Pancreas (tissue), 10 donors: ENCODE data around the gene BRD7. TPM values are rescaled to one million over a fixed set of nuclear protein-coding genes. Genes with fewer than 3 reads are reported as not detected.

ENCODE experiments used
- ATAC-seq, 4 donors: fragments of 200-7000 bp; cut with Tn5 transposase; one replicate each; pipeline versions ENCODE4 v1.8.0 to v1.9.1; 2020; ENCODE audit warnings: mild to moderate bottlenecking in 4 of 4, moderate library complexity in 4 of 4
- DNase-seq, 6 donors: peaks; one replicate each; pipeline ENCODE4 v3.0.0-alpha.2; 2020
- FAIRE-seq: peaks from 2 replicates; lab custom pipeline; 2012; peaks lifted over from hg19 to GRCh38; lab: Jason Lieb, UNC
- H3K27ac ChIP-seq, 4 donors: fragments of 200-600 bp; sonication (generic); 1 replicate in 3 of 4; 2 replicates in 1 of 4; pipeline versions ENCODE4 v1.5.0 to v1.8.0; 2020
- H3K27me3 ChIP-seq, 4 donors: fragments of 200-600 bp; one replicate each; pipeline ENCODE4 v1.8.0; 2021
- H3K36me3 ChIP-seq, 3 donors: fragments of 200-600 bp; sonication (generic) in 1 of 3; one replicate each; pipeline versions ENCODE4 v1.5.0 to v1.8.0; 2020 to 2021
- H3K4me1 ChIP-seq, 3 donors: fragments of 200-600 bp; one replicate each; pipeline ENCODE4 v1.8.0; 2021
- H3K4me3 ChIP-seq, 4 donors: fragments of 200-600 bp; sonication (generic) in 2 of 4; one replicate each; pipeline versions ENCODE4 v1.5.0 to v1.8.0; 2020 to 2021
- H3K9me3 ChIP-seq, 4 donors: fragments of 200-600 bp; one replicate each; pipeline ENCODE4 v1.8.0; 2021
- WGBS, 2 donors: extraction: QIAGEN DNeasy Blood & Tissue Kit; methylation state at CpG; one replicate each; pipeline ENCODE4 v1.1.7; 2013; 5-methylcytosine and 5-hydroxymethylcytosine counted together
- intact Hi-C, 3 donors: fragments of 100-400 bp; cut with DNase I; formaldehyde crosslinking; loops; one replicate each; pipeline versions ENCODE4 v1.11.1 to v1.14.2; 2022
- polyA plus RNA-seq, 2 donors: library from polyadenylated mRNA; stranded (reverse); fragments of 200-250 nt; gene quantifications; one replicate each; pipeline ENCODE4 v1.2.3, GENCODE V29; 2013
- total RNA-seq, 6 donors: library from RNA; stranded (reverse); fragmentation: NEBNext Ultra II Directional in 4 of 6; extraction: Animal tissue kit (Norgen Biotek cat#: 25700) in 4 of 6; gene quantifications; one replicate each; pipeline versions ENCODE4 v1.2.1 to v1.2.4, GENCODE V29; 2021 to 2023
- TF ChIP-seq, protein P1 (sequence below), 4 donors: fragments of 200-600 bp; sonication (generic) in 3 of 4; IDR thresholded peaks; one replicate each; pipeline versions ENCODE4 v1.5.0 to v1.8.0; 2021; ENCODE audit warnings: antibody characterized with exemption in 4 of 4
- donor health status: healthy with polysubstance abuse.
- donor health status: DM: no; HTN: no; CAD: no; lungs with moderate emphysema.
- donor health status: DM: no; HTN: no; CAD: no.
- donor health status: control.
- donor health status: control.
- donor health status: Bipolar disorder and iron deficiency.
- donor health status: DM: yes; HTN: yes; CAD: no.
- donor health status: DM: no; HTN: no; CAD: no.
- donor health status: DM: no; HTN: no; CAD: no.
- donor health status: DM: yes; HTN: yes; CAD: no.

Gene BRD7
- total and polyA plus RNA-seq, 8 donors: 23.4 to 40.4 (median 32.4) TPM

DNA sequence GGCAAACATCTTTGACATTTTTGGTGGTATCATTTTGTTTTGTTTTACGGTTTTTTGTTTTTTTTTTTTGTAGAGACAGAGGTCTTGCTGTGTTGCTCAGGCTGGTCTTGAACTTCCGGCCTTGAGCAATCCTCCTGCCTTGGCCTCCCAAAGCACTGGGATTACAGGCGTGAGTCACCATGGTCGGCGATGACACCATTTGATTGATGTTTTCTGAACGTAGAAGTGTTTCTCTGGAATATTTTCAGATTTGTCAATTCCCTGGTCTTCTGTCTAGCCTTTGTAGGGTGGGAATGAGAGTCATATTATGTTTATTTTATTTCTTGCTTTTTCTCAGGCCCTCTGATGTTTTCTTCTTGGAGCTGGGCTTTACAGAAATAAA lies 32.2 kb upstream of the BRD7 start:
- WGBS, 2 donors: 91 to 92% methylated on average over 6 of the region's 6 CpGs

GRCh38 chr16:50400312-50400966 lies 31.7 kb upstream of the BRD7 start:
- TF ChIP-seq, protein P1, sequence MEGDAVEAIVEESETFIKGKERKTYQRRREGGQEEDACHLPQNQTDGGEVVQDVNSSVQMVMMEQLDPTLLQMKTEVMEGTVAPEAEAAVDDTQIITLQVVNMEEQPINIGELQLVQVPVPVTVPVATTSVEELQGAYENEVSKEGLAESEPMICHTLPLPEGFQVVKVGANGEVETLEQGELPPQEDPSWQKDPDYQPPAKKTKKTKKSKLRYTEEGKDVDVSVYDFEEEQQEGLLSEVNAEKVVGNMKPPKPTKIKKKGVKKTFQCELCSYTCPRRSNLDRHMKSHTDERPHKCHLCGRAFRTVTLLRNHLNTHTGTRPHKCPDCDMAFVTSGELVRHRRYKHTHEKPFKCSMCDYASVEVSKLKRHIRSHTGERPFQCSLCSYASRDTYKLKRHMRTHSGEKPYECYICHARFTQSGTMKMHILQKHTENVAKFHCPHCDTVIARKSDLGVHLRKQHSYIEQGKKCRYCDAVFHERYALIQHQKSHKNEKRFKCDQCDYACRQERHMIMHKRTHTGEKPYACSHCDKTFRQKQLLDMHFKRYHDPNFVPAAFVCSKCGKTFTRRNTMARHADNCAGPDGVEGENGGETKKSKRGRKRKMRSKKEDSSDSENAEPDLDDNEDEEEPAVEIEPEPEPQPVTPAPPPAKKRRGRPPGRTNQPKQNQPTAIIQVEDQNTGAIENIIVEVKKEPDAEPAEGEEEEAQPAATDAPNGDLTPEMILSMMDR (IDR thresholded peaks at IDR 0.05): no peak
- H3K36me3 ChIP-seq: no peaks in the 10 kb centered on the region
- intact Hi-C loops: no loop called here
- H3K4me3 ChIP-seq: no peak overlapping the region
- no peaks in the 10 kb centered on the region for H3K9me3 ChIP-seq
- H3K27ac ChIP-seq: peak overlapping the region in 2 of 4 donors; percentile 12 to 44
- DNase-seq (peak; percentile 73 to 86 (median 81)), FAIRE-seq (no peak), ATAC-seq (peak; percentile 88 to 96 (median 91))
- H3K4me1 ChIP-seq: peaks cover 0 to 3% (median 0%) of the 10 kb centered on the region in 3 donors
- 56 to 57% methylated on average over 8 of the region's 8 CpGs for WGBS, 2 donors
- no peaks in the 10 kb centered on the region for H3K27me3 ChIP-seq

More for the DNA sequence above, 32.2 kb upstream of the BRD7 start:
- DNase-seq (no peak), FAIRE-seq (no peak), ATAC-seq (no peak)
- intact Hi-C loops: no loop called here
- Histone ChIP-seq H3K36me3 (no peaks in the 10 kb centered on the region), H3K27ac (peak overlapping the region in 1 of 4 donors; percentile 27), H3K4me1 (peaks cover 0 to 3% (median 0%) of the 10 kb centered on the region in 3 donors), H3K4me3 (no peak overlapping the region), H3K27me3 (no peaks in the 10 kb centered on the region), H3K9me3 (no peaks in the 10 kb centered on the region)
- TF ChIP-seq, protein P1 (IDR thresholded peaks at IDR 0.05): no peak

- FAIRE-seq (no peak), ATAC-seq (no peak), DNase-seq (no peak)
- H3K36me3 ChIP-seq: no peaks in the 10 kb centered on the region
- WGBS, 2 donors: 89 to 96% methylated on average over 3 of the region's 3 CpGs
- H3K4me1 ChIP-seq: peaks cover 0 to 3% (median 0%) of the 10 kb centered on the region in 3 donors
- TF ChIP-seq, protein P1 (IDR thresholded peaks at IDR 0.05): no peak
- intact Hi-C loops: no loop called here
- H3K27ac ChIP-seq: no peak overlapping the region
- H3K4me3 ChIP-seq: no peak overlapping the region
- no peaks in the 10 kb centered on the region for H3K9me3 ChIP-seq
- no peaks in the 10 kb centered on the region for H3K27me3 ChIP-seq
These were observed 30.6 kb upstream of the BRD7 start for GRCh38 chr16:50399411-50399810.

GRCh38 chr16:50398336-50398735 lies 29.5 kb upstream of the BRD7 start:
- H3K9me3 ChIP-seq: no peaks in the 10 kb centered on the region
- DNase-seq (no peak), FAIRE-seq (no peak), ATAC-seq (no peak)
- TF ChIP-seq, protein P1 (IDR thresholded peaks at IDR 0.05): no peak
- WGBS, 2 donors: 89 to 90% methylated on average over 5 of the region's 5 CpGs
- no peaks in the 10 kb centered on the region for H3K36me3 ChIP-seq
- no peaks in the 10 kb centered on the region for H3K27me3 ChIP-seq
- no peak overlapping the region for H3K4me3 ChIP-seq
- peaks cover 0 to 3% (median 0%) of the 10 kb centered on the region in 3 donors for H3K4me1 ChIP-seq
- no peak overlapping the region for H3K27ac ChIP-seq
- intact Hi-C loops: no loop called here
